Hindlimb muscle (tissue), 1 donor: ENCODE data around the gene NDOR1. TPM values are rescaled to one million over a fixed set of nuclear protein-coding genes. Genes with fewer than 3 reads are reported as not detected.

Experiments used
- DNase-seq: peaks from one replicate; pipeline ENCODE4 v3.0.0-alpha.2; 2013
- polyA plus RNA-seq: library from polyadenylated mRNA; unstranded; fragments of 120-200 nt; gene quantifications from one replicate; pipeline ENCODE4 v1.2.1, GENCODE V29; 2013; ENCODE audit not compliant: insufficient read length

NDOR1 gene
- polyA plus RNA-seq, 1 donor: 10.5 TPM

- DNase-seq: no peak
These were observed 60.6 kb downstream of the NDOR1 start for GRCh38 chr9:137266162-137266527.

Other genes with a start within 250 kb of the NDOR1 start
- 24.2 TPM for gene PTGDS, start 228.2 kb upstream of the NDOR1 start, polyA plus RNA-seq
- 0.85 TPM for gene LCNL1, start 222.7 kb upstream of the NDOR1 start, polyA plus RNA-seq
- gene PAXX, start 213.3 kb upstream of the NDOR1 start, polyA plus RNA-seq: 23.9 TPM
- gene CLIC3, start 209.1 kb upstream of the NDOR1 start, polyA plus RNA-seq: 0.54 TPM
- 18.4 TPM for gene ABCA2, start 177.5 kb upstream of the NDOR1 start, polyA plus RNA-seq
- gene FUT7, start 173.6 kb upstream of the NDOR1 start, polyA plus RNA-seq: 0.10 TPM
- 44.1 TPM for gene NPDC1, start 159.5 kb upstream of the NDOR1 start, polyA plus RNA-seq
- 11.0 TPM for gene ENTPD2, start 151.6 kb upstream of the NDOR1 start, polyA plus RNA-seq
- gene SAPCD2, start 135.1 kb upstream of the NDOR1 start, polyA plus RNA-seq: 3.9 TPM
- 2.5 TPM for gene UAP1L1, start 128.2 kb upstream of the NDOR1 start, polyA plus RNA-seq
- gene MAN1B1, start 118.7 kb upstream of the NDOR1 start, polyA plus RNA-seq: 43.6 TPM
- 30.0 TPM for gene DPP7, start 91.0 kb upstream of the NDOR1 start, polyA plus RNA-seq
- not detected for gene GRIN1, start 66.5 kb upstream of the NDOR1 start, polyA plus RNA-seq
- not detected for gene LRRC26, start 35.6 kb upstream of the NDOR1 start, polyA plus RNA-seq
- gene TMEM210, start 33.6 kb upstream of the NDOR1 start, polyA plus RNA-seq: not detected
- 36.3 TPM for gene ANAPC2, start 17.1 kb upstream of the NDOR1 start, polyA plus RNA-seq
- gene SSNA1, start 17.0 kb upstream of the NDOR1 start, polyA plus RNA-seq: 66.5 TPM
- gene TPRN, start 5.0 kb upstream of the NDOR1 start, polyA plus RNA-seq: 14.0 TPM
- 36.1 TPM for gene TMEM203, start 52 bp upstream of the NDOR1 start, polyA plus RNA-seq
- 4.2 TPM for gene RNF208, start 16.5 kb downstream of the NDOR1 start, polyA plus RNA-seq
- gene CYSRT1, start 19.5 kb downstream of the NDOR1 start, polyA plus RNA-seq: 2.5 TPM
- 2.1 TPM for gene RNF224, start 21.8 kb downstream of the NDOR1 start, polyA plus RNA-seq
- gene SLC34A3, start 25.2 kb downstream of the NDOR1 start, polyA plus RNA-seq: 1.8 TPM
- 145 TPM for gene TUBB4B, start 35.6 kb downstream of the NDOR1 start, polyA plus RNA-seq
- not detected for gene STPG3, start 45.6 kb downstream of the NDOR1 start, polyA plus RNA-seq
- gene NELFB, start 49.6 kb downstream of the NDOR1 start, polyA plus RNA-seq: 53.1 TPM
- gene TOR4A, start 72.0 kb downstream of the NDOR1 start, polyA plus RNA-seq: 7.9 TPM
- gene NRARP, start 96.6 kb downstream of the NDOR1 start, polyA plus RNA-seq: 3.9 TPM
- 16.6 TPM for gene EXD3, start 217.5 kb downstream of the NDOR1 start, polyA plus RNA-seq
- gene NOXA1, start 217.7 kb downstream of the NDOR1 start, polyA plus RNA-seq: 4.2 TPM
- 0.98 TPM for gene ENTPD8, start 235.7 kb downstream of the NDOR1 start, polyA plus RNA-seq